ENCODE results near the gene FANCC.
"Not testable (repeated sequence)": the region's sequence is repeated elsewhere in the genome, so short reads cannot be mapped to it uniquely, and the experiment has no call there.

Gene FANCC

GRCh38 chr9:95273369-95274022 is 44.0 kb downstream of the FANCC start:
- no peak for DNase-seq (ENCODE audit: low read depth)
- no peak overlapping the region for H3K4me3 ChIP-seq (ENCODE audit: low read length)
- TF ChIP-seq CTCF (conservative IDR thresholded peaks at IDR 0.05; ENCODE audit: low read length) = no peak

- TF ChIP-seq CTCF (conservative IDR thresholded peaks at IDR 0.05; ENCODE audit: low read length) = no peak
- H3K4me3 ChIP-seq (ENCODE audit: low read length) = no peak overlapping the region
- no peak for DNase-seq (ENCODE audit: low read depth)
Measured at GRCh38 chr9:95272830-95273229, 44.7 kb downstream of the FANCC start.

- DNase-seq (ENCODE audit: low read depth) = no peak
- no peak for TF ChIP-seq CTCF (conservative IDR thresholded peaks at IDR 0.05; ENCODE audit: low read length)
- H3K4me3 ChIP-seq (ENCODE audit: low read length) = no peak overlapping the region
Measured at GRCh38 chr9:95270790-95271189, 46.7 kb downstream of the FANCC start.

GRCh38 chr9:95269803-95270773 is 47.4 kb downstream of the FANCC start:
- not testable (repeated sequence) for H3K4me3 ChIP-seq (ENCODE audit: low read length); DNase-seq (ENCODE audit: low read depth)

- H3K4me3 ChIP-seq (ENCODE audit: low read length) = no peak overlapping the region
- peak; percentile 12 for DNase-seq (ENCODE audit: low read depth)
- TF ChIP-seq CTCF (conservative IDR thresholded peaks at IDR 0.05; ENCODE audit: low read length) = peak; percentile 37
Measured at GRCh38 chr9:95268681-95269080, 48.8 kb downstream of the FANCC start.

GRCh38 chr9:95266649-95267048 is 50.9 kb downstream of the FANCC start:
- DNase-seq (ENCODE audit: low read depth) = no peak
- TF ChIP-seq CTCF (conservative IDR thresholded peaks at IDR 0.05; ENCODE audit: low read length) = no peak
- no peak overlapping the region for H3K4me3 ChIP-seq (ENCODE audit: low read length)

- DNase-seq (ENCODE audit: low read depth) = no peak
- no peak overlapping the region for H3K4me3 ChIP-seq (ENCODE audit: low read length)
- no peak for TF ChIP-seq CTCF (conservative IDR thresholded peaks at IDR 0.05; ENCODE audit: low read length)
Measured at GRCh38 chr9:95265960-95266359, 51.5 kb downstream of the FANCC start.

Data from AG10803 (cell line).